HG02852 (cell line): ENCODE data around the gene CCDC59.

Experiments
- ATAC-seq: cut with Tn5 transposase; IDR thresholded peaks from one replicate; pipeline ENCODE4 v1.9.1; 2021; ENCODE audit warnings: mild to moderate bottlenecking, moderate library complexity; ENCODE audit not compliant: unreplicated experiment

CCDC59 gene

DNA sequence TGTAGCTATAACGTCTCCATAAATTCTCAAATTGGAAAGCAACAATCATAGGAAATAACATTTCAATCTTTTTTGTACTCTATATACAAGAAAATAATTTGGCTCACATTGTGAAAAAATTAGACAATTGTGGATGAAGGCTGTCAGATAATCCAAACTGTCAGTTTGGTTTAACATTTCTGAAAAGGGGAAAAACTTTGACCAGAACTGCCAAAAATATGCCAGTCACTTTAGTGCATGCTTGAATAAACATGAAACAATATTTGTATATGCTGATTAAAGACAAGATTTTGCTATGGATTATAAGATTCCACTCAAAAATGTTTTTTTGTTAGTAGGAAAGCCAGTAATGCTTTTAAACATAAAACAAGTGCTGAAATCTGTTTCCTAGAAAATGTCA, 38.9 kb downstream of the CCDC59 start:
- no peak for ATAC-seq

DNA sequence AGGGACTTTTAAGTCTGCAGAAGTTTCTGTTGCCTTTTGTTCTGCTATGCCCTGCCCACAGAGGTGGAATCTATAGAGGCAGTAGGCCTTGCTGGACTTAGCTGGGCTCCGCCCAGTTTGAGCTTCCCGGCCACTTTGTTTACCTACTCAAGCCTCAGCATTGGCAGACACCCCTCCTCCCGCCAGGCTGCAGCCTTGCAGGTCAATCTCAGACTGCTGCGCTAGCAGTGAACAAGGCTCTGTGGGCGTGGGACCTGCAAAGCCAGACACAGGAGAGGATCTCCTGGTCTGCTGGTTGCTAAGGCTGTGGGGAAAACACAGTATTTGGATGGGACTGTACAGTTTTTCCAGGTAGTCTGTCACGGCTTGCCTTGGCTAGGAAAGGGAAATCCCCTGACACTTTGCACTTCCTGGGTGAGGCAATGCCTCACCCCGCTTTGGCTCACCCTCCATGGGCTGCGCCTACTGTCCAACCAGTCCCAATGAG, 43.7 kb downstream of the CCDC59 start:
- no peak for ATAC-seq
